ENCODE measurements around the gene CRIP2. TPM values are rescaled to one million over a fixed set of nuclear protein-coding genes. Genes with fewer than 3 reads are reported as not detected.

CRIP2 gene
- total and polyA plus RNA-seq, 8 donors = 143 to 229 (median 181) TPM

GRCh38 chr14:105500726-105501101, 26.1 kb downstream of the CRIP2 start:
- H3K27me3 ChIP-seq = no peaks in the 10 kb centered on the region
- no peak overlapping the region for H3K27ac ChIP-seq
- H3K9me3 ChIP-seq = no peaks in the 10 kb centered on the region
- DNase-seq (peak in 1 of 4 donors; percentile 35), ATAC-seq (no peak)
- intact Hi-C loops (cut with DNase I) = no loop called here
- no peak for TF ChIP-seq CTCF (IDR thresholded peaks at IDR 0.05)
- no peak overlapping the region for H3K4me3 ChIP-seq
- H3K36me3 ChIP-seq = peaks cover 0 to 22% of the 10 kb centered on the region in 2 donors
- H3K4me1 ChIP-seq = no peaks in the 10 kb centered on the region

- Histone ChIP-seq H3K27me3 (no peaks in the 10 kb centered on the region), H3K4me1 (no peaks in the 10 kb centered on the region), H3K9me3 (no peaks in the 10 kb centered on the region), H3K27ac (no peak overlapping the region), H3K36me3 (peaks cover 0 to 22% of the 10 kb centered on the region in 2 donors), H3K4me3 (no peak overlapping the region)
- intact Hi-C loops (cut with DNase I) = no loop called here
- DNase-seq (peak in 2 of 4 donors; percentile 17 to 37), ATAC-seq (no peak)
- no peak for TF ChIP-seq CTCF (IDR thresholded peaks at IDR 0.05)
Observed at GRCh38 chr14:105501504-105502291, 27.1 kb downstream of the CRIP2 start.

- Histone ChIP-seq H3K4me3 (no peak overlapping the region), H3K4me1 (no peaks in the 10 kb centered on the region), H3K9me3 (no peaks in the 10 kb centered on the region), H3K36me3 (peaks cover 0 to 18% of the 10 kb centered on the region in 2 donors), H3K27me3 (peaks cover 0 to 7% of the 10 kb centered on the region in 2 donors), H3K27ac (no peak overlapping the region)
- TF ChIP-seq CTCF (IDR thresholded peaks at IDR 0.05) = no peak
- ATAC-seq (no peak), DNase-seq (peak in 2 of 4 donors; percentile 23 to 64)
- intact Hi-C loops (cut with DNase I) = no loop called here
Observed at GRCh38 chr14:105502446-105503295, 28.1 kb downstream of the CRIP2 start.

GRCh38 chr14:105503296-105503640, 28.6 kb downstream of the CRIP2 start:
- no peak for ATAC-seq
- no peak for DNase-seq
- Histone ChIP-seq H3K4me3 (no peak overlapping the region), H3K9me3 (no peaks in the 10 kb centered on the region), H3K36me3 (peaks cover 0 to 12% of the 10 kb centered on the region in 2 donors), H3K4me1 (no peaks in the 10 kb centered on the region), H3K27ac (no peak overlapping the region), H3K27me3 (peaks cover 0 to 13% of the 10 kb centered on the region in 2 donors)
- intact Hi-C loops (cut with DNase I) = no loop called here
- no peak for TF ChIP-seq CTCF (IDR thresholded peaks at IDR 0.05)

Measured in left lung (tissue), 10 donors.